A673 (cell line): ENCODE data around the gene FHIT.

Experiments
- CTCF ChIP-seq: fragments of 300-800, 200-600 bp; sonication (generic); conservative IDR thresholded peaks from 2 replicates; pipeline ENCODE4 v1.5.1; 2017; ENCODE audit warnings: low read depth, mild to moderate bottlenecking, antibody characterized with exemption, low read length, moderate library complexity, mixed read lengths
- EZH2 ChIP-seq: fragments of 200-600 bp; sonication (generic); IDR thresholded peaks from 2 replicates; pipeline ENCODE4 v1.6.1; 2017; ENCODE audit warnings: borderline replicate concordance, low read depth, mild to moderate bottlenecking, mixed read lengths, antibody characterized with exemption, low read length; ENCODE audit not compliant: poor library complexity, severe bottlenecking

- TF ChIP-seq CTCF (no peak), EZH2 (no peak)
These were observed 1045.0 kb downstream of the FHIT start for GRCh38 chr3:60206206-60206605.
